ENCODE measurements around the gene OR6Q1. TPM values are rescaled to one million over a fixed set of nuclear protein-coding genes. Genes with fewer than 3 reads are reported as not detected.

Gene OR6Q1
- total RNA-seq, 4 donors from 2014 or later: not detected

DNA sequence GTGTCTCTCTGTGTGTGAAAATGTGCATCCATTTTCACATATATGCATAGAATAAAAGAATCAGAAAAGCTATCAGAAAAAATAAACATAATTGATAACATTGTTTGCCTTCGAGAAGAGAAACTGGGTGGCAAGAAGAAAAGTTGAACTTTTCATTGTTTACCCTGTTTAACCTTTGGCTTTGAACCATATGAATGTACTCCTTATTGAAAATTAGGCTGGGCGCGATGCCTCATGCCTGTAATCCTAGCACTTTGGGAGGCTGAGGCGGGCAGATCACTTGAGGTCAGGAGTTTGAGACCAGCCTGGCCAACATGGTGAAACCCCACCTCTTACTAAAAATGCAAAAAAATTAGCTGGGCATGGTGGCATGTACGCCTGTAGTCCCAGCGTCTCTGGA lies 19.0 kb upstream of the OR6Q1 start:
- no peaks in the 10 kb centered on the region for H3K36me3 ChIP-seq
- ATAC-seq (no peak), DNase-seq (no peak)
- in situ Hi-C loops (cut with MboI; ENCODE audit: low sequenced_read_pairs in 4 of 4) (no loop called here), intact Hi-C loops (cut with DNase I; ENCODE audit: low total_unique reads) (no loop called here)
- H3K9me3 ChIP-seq: no peaks in the 10 kb centered on the region
- H3K4me3 ChIP-seq: no peak overlapping the region
- H3K27ac ChIP-seq: no peak overlapping the region
- no peaks in the 10 kb centered on the region for H3K27me3 ChIP-seq
- TF ChIP-seq, protein P1, sequence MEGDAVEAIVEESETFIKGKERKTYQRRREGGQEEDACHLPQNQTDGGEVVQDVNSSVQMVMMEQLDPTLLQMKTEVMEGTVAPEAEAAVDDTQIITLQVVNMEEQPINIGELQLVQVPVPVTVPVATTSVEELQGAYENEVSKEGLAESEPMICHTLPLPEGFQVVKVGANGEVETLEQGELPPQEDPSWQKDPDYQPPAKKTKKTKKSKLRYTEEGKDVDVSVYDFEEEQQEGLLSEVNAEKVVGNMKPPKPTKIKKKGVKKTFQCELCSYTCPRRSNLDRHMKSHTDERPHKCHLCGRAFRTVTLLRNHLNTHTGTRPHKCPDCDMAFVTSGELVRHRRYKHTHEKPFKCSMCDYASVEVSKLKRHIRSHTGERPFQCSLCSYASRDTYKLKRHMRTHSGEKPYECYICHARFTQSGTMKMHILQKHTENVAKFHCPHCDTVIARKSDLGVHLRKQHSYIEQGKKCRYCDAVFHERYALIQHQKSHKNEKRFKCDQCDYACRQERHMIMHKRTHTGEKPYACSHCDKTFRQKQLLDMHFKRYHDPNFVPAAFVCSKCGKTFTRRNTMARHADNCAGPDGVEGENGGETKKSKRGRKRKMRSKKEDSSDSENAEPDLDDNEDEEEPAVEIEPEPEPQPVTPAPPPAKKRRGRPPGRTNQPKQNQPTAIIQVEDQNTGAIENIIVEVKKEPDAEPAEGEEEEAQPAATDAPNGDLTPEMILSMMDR (IDR thresholded peaks at IDR 0.05 in 4 of 5, conservative IDR thresholded peaks at IDR 0.05 in 1 of 5): no peak
- TF ChIP-seq POLR2A (IDR thresholded peaks at IDR 0.05): no peak
- H3K4me1 ChIP-seq: no peaks in the 10 kb centered on the region

DNA sequence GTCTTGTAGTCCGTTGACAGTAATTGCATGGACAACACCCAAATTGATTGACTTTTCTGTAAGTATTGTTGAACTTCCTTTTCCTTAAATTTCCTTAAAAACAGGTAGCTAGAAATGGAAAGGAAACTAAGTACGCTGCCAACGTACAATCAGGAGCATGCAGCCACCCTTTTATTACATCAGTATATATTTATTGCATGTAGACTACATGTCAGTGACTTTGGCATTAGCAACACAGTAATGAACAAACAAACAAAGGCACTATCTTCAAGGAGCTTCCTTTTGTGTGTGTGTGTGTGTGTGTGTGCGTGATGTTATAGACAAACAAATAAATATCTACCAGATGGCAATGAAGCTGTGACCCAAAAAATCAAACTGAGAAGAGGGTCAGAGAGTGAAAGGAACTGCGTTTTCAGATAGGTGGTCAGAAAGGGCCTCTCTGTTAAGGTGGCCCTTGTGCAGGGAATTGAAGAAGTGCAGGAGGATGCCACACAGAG lies 7.3 kb upstream of the OR6Q1 start, which contains the start of gene OR9Q1:
TSS of gene OR9Q1 (plus strand) at position 447 of the 497 bp plus-strand sequence. CDS start 155,564 bp downstream, outside the sequence.
- Histone ChIP-seq H3K36me3 (no peaks in the 10 kb centered on the region), H3K27me3 (no peaks in the 10 kb centered on the region), H3K9me3 (no peaks in the 10 kb centered on the region), H3K27ac (peak within 1 kb of the TSS; percentile 65 to 80 (median 72)), H3K4me3 (peak within 1 kb of the TSS in 1 of 4 donors; percentile 32), H3K4me1 (peaks cover 11 to 27% of the 10 kb centered on the region in 2 donors)
- DNase-seq (no peak), ATAC-seq (no peak)
- TF ChIP-seq POLR2A (IDR thresholded peaks at IDR 0.05): no peak
- TF ChIP-seq, protein P1 (IDR thresholded peaks at IDR 0.05 in 4 of 5, conservative IDR thresholded peaks at IDR 0.05 in 1 of 5): no peak
- in situ Hi-C loops (cut with MboI; ENCODE audit: low sequenced_read_pairs in 4 of 4) (no loop called here), intact Hi-C loops (cut with DNase I; ENCODE audit: low total_unique reads) (no loop called here)

DNA sequence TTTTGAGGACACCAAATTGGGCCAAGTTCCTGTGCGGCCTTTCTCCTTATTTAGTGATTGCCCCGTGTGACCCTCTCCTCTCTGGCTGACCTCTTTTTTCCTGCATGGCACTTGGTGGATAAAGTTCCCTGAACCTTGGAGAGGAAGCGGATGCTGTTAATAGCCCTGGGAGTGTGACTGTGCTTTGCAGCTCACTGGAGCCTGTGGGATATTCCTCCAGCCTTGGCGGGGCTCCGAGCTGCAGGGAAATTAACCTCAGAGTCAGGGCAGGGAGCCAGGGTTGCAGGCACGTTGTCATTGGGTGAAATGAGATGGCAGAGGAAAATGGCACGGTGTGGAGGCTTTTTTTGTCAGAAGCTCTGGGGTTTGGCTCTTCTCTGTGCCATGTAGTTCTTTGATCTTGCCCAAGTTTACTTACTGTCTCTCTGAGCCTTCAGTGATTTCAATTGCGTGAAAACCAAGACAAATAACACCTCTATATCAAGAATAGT lies 6.1 kb upstream of the OR6Q1 start:
- TF ChIP-seq POLR2A (IDR thresholded peaks at IDR 0.05): no peak
- TF ChIP-seq, protein P1 (IDR thresholded peaks at IDR 0.05 in 4 of 5, conservative IDR thresholded peaks at IDR 0.05 in 1 of 5): no peak

DNA sequence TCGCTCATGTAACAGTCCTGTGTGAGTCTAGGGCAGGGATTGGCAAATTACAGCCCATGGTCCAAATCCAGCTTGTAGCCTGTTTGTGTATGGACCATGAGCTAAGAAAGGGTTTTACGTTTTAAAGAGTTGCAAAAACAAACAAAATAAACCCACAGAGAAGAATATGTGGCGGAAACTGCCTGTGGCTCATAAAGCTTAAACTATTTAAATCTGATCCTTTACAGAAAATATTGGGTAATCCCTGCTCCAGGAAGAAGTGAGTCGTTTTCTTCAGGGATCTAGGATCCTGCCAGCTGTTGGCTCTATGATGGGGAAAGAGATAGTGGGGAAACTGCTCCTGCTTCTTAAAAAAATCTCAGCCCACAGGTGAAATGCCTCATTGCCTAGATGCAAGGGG lies 3.4 kb upstream of the OR6Q1 start:
- H3K27me3 ChIP-seq: no peaks in the 10 kb centered on the region
- peaks cover 11 to 35% of the 10 kb centered on the region in 2 donors for H3K4me1 ChIP-seq
- DNase-seq (no peak), ATAC-seq (no peak)
- H3K36me3 ChIP-seq: no peaks in the 10 kb centered on the region
- H3K27ac ChIP-seq: peak overlapping the region in 2 of 4 donors; percentile 51 to 70
- intact Hi-C loops (cut with DNase I; ENCODE audit: low total_unique reads) (no loop called here), in situ Hi-C loops (cut with MboI; ENCODE audit: low sequenced_read_pairs in 4 of 4) (no loop called here)
- H3K4me3 ChIP-seq: no peak overlapping the region
- no peaks in the 10 kb centered on the region for H3K9me3 ChIP-seq
- no peak for TF ChIP-seq POLR2A (IDR thresholded peaks at IDR 0.05)
- TF ChIP-seq, protein P1 (IDR thresholded peaks at IDR 0.05 in 4 of 5, conservative IDR thresholded peaks at IDR 0.05 in 1 of 5): no peak

More for the DNA sequence above, 6.1 kb upstream of the OR6Q1 start:
- no peaks in the 10 kb centered on the region for H3K36me3 ChIP-seq
- H3K4me3 ChIP-seq: no peak overlapping the region
- ATAC-seq (peak; percentile 87 to 89), DNase-seq (peak; percentile 48 to 55)
- intact Hi-C loops (cut with DNase I; ENCODE audit: low total_unique reads) (no loop called here), in situ Hi-C loops (cut with MboI; ENCODE audit: low sequenced_read_pairs in 4 of 4) (no loop called here)
- H3K27me3 ChIP-seq: no peaks in the 10 kb centered on the region
- H3K4me1 ChIP-seq: peaks cover 11 to 35% of the 10 kb centered on the region in 2 donors
- H3K27ac ChIP-seq: peak overlapping the region; percentile 42 to 80 (median 71)
- H3K9me3 ChIP-seq: no peaks in the 10 kb centered on the region

All from gastrocnemius medialis (tissue), 4 donors.